ENCODE measurements around the gene ACP7. TPM values are rescaled to one million over a fixed set of nuclear protein-coding genes. Genes with fewer than 3 reads are reported as not detected.

The ACP7 gene
- total and polyA plus RNA-seq, 2 experiments from 2014 or later, result not detected

GRCh38 chr19:39146686-39147450 lies 62.7 kb downstream of the ACP7 start:
- TF ChIP-seq, protein P1, sequence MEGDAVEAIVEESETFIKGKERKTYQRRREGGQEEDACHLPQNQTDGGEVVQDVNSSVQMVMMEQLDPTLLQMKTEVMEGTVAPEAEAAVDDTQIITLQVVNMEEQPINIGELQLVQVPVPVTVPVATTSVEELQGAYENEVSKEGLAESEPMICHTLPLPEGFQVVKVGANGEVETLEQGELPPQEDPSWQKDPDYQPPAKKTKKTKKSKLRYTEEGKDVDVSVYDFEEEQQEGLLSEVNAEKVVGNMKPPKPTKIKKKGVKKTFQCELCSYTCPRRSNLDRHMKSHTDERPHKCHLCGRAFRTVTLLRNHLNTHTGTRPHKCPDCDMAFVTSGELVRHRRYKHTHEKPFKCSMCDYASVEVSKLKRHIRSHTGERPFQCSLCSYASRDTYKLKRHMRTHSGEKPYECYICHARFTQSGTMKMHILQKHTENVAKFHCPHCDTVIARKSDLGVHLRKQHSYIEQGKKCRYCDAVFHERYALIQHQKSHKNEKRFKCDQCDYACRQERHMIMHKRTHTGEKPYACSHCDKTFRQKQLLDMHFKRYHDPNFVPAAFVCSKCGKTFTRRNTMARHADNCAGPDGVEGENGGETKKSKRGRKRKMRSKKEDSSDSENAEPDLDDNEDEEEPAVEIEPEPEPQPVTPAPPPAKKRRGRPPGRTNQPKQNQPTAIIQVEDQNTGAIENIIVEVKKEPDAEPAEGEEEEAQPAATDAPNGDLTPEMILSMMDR (IDR thresholded peaks at IDR 0.05; ENCODE audit: low read depth, low read length), result no peak
- Histone ChIP-seq H3K36me3 (no peaks in the 10 kb centered on the region), H3K4me1 (ENCODE audit: low read depth) (peaks cover 23% of the 10 kb centered on the region), H3K4me3 (no peak overlapping the region), H3K27me3 (no peaks in the 10 kb centered on the region), H3K27ac (no peak overlapping the region), H3K9me3 (ENCODE audit: low read depth) (no peaks in the 10 kb centered on the region)
- no peak for DNase-seq (ENCODE audit: low read depth in 1 of 2, low spot score in 1 of 2)

DNA sequence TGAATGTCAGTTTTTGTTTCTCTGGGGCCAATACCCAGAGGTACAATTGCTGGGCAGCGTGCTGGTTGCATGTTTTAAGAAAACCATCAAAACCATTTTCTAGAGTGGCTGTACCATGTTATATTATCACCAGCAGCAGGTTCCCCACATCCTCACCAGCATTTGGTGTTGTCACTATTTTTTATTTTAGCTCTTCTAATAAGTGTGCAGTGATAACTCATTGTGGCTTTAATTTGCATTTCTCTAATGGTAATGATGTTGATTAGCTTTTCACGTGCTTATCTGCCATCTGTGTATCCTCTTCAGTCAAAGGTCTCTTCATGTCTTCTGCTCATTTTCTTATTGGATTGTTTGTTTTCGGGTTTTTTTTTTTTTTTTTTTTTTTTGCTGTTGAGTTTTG lies 63.3 kb downstream of the ACP7 start:
- no peak overlapping the region for H3K4me3 ChIP-seq
- no peaks in the 10 kb centered on the region for H3K36me3 ChIP-seq
- no peaks in the 10 kb centered on the region for H3K27me3 ChIP-seq
- H3K9me3 ChIP-seq (ENCODE audit: low read depth), result no peaks in the 10 kb centered on the region
- TF ChIP-seq, protein P1 (IDR thresholded peaks at IDR 0.05; ENCODE audit: low read depth, low read length), result no peak
- no peak for DNase-seq (ENCODE audit: low read depth in 1 of 2, low spot score in 1 of 2)
- H3K27ac ChIP-seq, result no peak overlapping the region
- peaks cover 23% of the 10 kb centered on the region for H3K4me1 ChIP-seq (ENCODE audit: low read depth)

DNA sequence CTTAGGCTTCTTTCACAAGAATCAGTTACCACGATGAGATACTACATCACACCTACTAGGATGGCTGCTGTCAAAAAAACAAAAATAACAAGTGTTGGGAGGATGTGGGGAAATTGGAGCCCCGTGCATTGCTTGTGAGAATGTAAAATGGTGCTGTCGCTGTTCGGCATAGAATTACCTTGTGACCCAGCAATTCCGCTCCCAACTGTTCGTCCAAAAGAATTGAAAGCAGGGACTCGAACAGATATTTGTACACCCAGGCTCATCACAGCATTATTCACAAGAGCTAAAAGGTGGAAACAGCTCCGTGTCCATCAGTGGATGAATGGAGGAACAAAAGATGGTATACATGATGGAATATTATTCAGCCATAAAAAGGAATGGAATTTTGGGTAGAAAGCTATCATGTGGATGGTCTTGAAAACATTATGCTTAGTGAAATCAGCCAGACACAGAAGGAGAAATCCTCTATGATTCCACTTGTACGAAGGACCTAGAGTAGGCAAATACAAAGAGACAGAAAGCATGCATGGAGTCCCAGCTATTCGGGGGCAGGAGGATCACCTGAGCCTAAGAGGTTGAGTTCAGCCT lies 64.9 kb downstream of the ACP7 start:
- peaks cover 23% of the 10 kb centered on the region for H3K4me1 ChIP-seq (ENCODE audit: low read depth)
- no peak overlapping the region for H3K4me3 ChIP-seq
- H3K36me3 ChIP-seq, result no peaks in the 10 kb centered on the region
- no peaks in the 10 kb centered on the region for H3K9me3 ChIP-seq (ENCODE audit: low read depth)
- no peaks in the 10 kb centered on the region for H3K27me3 ChIP-seq
- no peak for DNase-seq (ENCODE audit: low read depth in 1 of 2, low spot score in 1 of 2)
- no peak overlapping the region for H3K27ac ChIP-seq
- TF ChIP-seq, protein P1 (IDR thresholded peaks at IDR 0.05; ENCODE audit: low read depth, low read length), result no peak

DNA sequence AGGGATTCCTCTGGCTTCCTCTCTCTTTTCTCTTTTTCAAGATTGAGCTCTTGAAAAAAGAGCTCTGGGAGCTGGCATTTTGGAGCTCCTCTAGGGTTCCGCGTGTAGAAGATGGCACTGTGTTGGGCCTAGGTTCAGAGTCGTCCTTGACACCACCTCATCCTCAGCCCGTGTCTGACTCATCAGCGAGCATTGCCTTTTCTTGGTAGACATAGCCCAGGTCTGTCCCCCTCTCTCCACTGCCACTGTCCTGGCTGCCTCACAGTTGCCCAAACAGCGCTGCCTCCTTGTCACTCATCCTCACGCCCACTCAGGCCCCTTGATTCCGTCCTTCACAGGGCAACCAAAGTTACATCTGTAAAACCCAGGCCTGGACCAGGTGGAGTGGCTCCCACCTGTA lies 66.1 kb downstream of the ACP7 start:
- H3K36me3 ChIP-seq, result no peaks in the 10 kb centered on the region
- DNase-seq (ENCODE audit: low read depth in 1 of 2, low spot score in 1 of 2), result no peak
- no peak overlapping the region for H3K27ac ChIP-seq
- TF ChIP-seq, protein P1 (IDR thresholded peaks at IDR 0.05; ENCODE audit: low read depth, low read length), result no peak
- no peak overlapping the region for H3K4me3 ChIP-seq
- H3K27me3 ChIP-seq, result no peaks in the 10 kb centered on the region
- H3K4me1 ChIP-seq (ENCODE audit: low read depth), result peaks cover 15% of the 10 kb centered on the region
- no peaks in the 10 kb centered on the region for H3K9me3 ChIP-seq (ENCODE audit: low read depth)

- Histone ChIP-seq H3K27me3 (no peaks in the 10 kb centered on the region), H3K4me1 (ENCODE audit: low read depth) (peaks cover 10% of the 10 kb centered on the region), H3K36me3 (no peaks in the 10 kb centered on the region), H3K4me3 (no peak overlapping the region), H3K9me3 (ENCODE audit: low read depth) (no peaks in the 10 kb centered on the region), H3K27ac (peak overlapping the region; percentile 56)
- TF ChIP-seq, protein P1 (IDR thresholded peaks at IDR 0.05; ENCODE audit: low read depth, low read length), result no peak
- no peak for DNase-seq (ENCODE audit: low read depth in 1 of 2, low spot score in 1 of 2)
Measured at GRCh38 chr19:39150807-39151600, 66.8 kb downstream of the ACP7 start.

Data from cardiac muscle cell (in vitro differentiated cells and primary cell).